GM23338 (cell line): ENCODE measurements around the gene MED20. TPM values are rescaled to one million over a fixed set of nuclear protein-coding genes. Genes with fewer than 3 reads are reported as not detected.

Source experiments
- ATAC-seq: fragments of 200-7000 bp; cut with Tn5 transposase; 3 replicates; pipeline ENCODE4 v1.9.1; 2020
- DNase-seq: peaks from one replicate; pipeline ENCODE4 v3.0.0-alpha.2; 2015; ENCODE audit warnings: low spot score
- H2AFZ ChIP-seq: fragments of 200-600 bp; sonication (generic); 2 replicates; pipeline ENCODE4 v1.8.0; 2016; ENCODE audit warnings: antibody characterized with exemption, mild to moderate bottlenecking, moderate library complexity
- H3F3A ChIP-seq: fragments of 200-600 bp; sonication (generic); replicated peaks from 2 replicates; pipeline ENCODE4 v1.8.0; 2017; ENCODE audit warnings: antibody characterized with exemption, mixed run types, low read depth
- H3K27ac ChIP-seq: fragments of 200-600 bp; sonication (generic); 2 replicates; pipeline ENCODE4 v1.6.1; 2016; ENCODE audit warnings: low read depth
- H3K27me3 ChIP-seq: fragments of 200-600 bp; sonication (generic); 2 replicates; pipeline ENCODE4 v1.8.0; 2016; ENCODE audit warnings: mild to moderate bottlenecking, mixed run types, moderate library complexity; ENCODE audit not compliant: insufficient read depth
- H3K36me3 ChIP-seq: fragments of 200-600 bp; sonication (generic); 2 replicates; pipeline ENCODE4 v1.8.0; 2016; ENCODE audit warnings: mild to moderate bottlenecking; ENCODE audit not compliant: insufficient read depth
- H3K4me1 ChIP-seq: fragments of 200-600 bp; sonication (generic); 2 replicates; pipeline ENCODE4 v1.8.0; 2016; ENCODE audit warnings: mild to moderate bottlenecking, moderate library complexity; ENCODE audit not compliant: insufficient read depth
- H3K4me2 ChIP-seq: fragments of 200-600 bp; sonication (generic); 2 replicates; pipeline ENCODE4 v1.7.1; 2017; ENCODE audit warnings: mixed run types
- H3K4me3 ChIP-seq: fragments of 200-600 bp; sonication (generic); 2 replicates; pipeline ENCODE4 v1.6.1; 2016; ENCODE audit warnings: mixed run types
- H3K79me2 ChIP-seq: fragments of 200-600 bp; sonication (generic); replicated peaks from 2 replicates; pipeline ENCODE4 v1.8.0; 2017; ENCODE audit warnings: mild to moderate bottlenecking; ENCODE audit not compliant: insufficient read depth
- H3K9me2 ChIP-seq: fragments of 200-600 bp; sonication (generic); 2 replicates; pipeline ENCODE4 v1.8.0; 2017; ENCODE audit not compliant: insufficient read depth
- H4K20me1 ChIP-seq: fragments of 200-600 bp; sonication (generic); replicated peaks from 2 replicates; pipeline ENCODE4 v1.8.0; 2017; ENCODE audit warnings: mild to moderate bottlenecking; ENCODE audit not compliant: insufficient read depth
- H3K27ac Mint-ChIP-seq: 2 replicates; pipeline ENCODE4 v1.8.0; 2020; ENCODE audit warnings: inconsistent platforms, mild to moderate bottlenecking, moderate library complexity, mixed read lengths
- H3K27me3 Mint-ChIP-seq: 3 replicates; pipeline ENCODE4 v1.8.0; 2022; ENCODE audit warnings: low read depth, mild to moderate bottlenecking, moderate library complexity, mixed read lengths, inconsistent platforms; ENCODE audit not compliant: insufficient read depth, poor library complexity
- H3K36me3 Mint-ChIP-seq: 3 replicates; pipeline ENCODE4 v1.8.0; 2021; ENCODE audit warnings: low read depth, mild to moderate bottlenecking, inconsistent platforms, moderate library complexity, mixed read lengths
- H3K4me1 Mint-ChIP-seq: 3 replicates; pipeline ENCODE4 v1.8.0; 2020; ENCODE audit warnings: mild to moderate bottlenecking, inconsistent platforms, mixed read lengths
- H3K4me3 Mint-ChIP-seq: 3 replicates; pipeline ENCODE4 v1.8.0; 2021; ENCODE audit warnings: moderate library complexity, mild to moderate bottlenecking, inconsistent platforms, mixed read lengths
- H3K9me3 Mint-ChIP-seq: 3 replicates; pipeline ENCODE4 v1.8.0; 2020; ENCODE audit warnings: moderate library complexity, mild to moderate bottlenecking, inconsistent platforms, mixed read lengths
- ETS1 ChIP-seq: IDR thresholded peaks from 2 replicates; pipeline ENCODE4 v1.6.1; 2016; ENCODE audit warnings: antibody characterized with exemption
- EZH2 ChIP-seq: fragments of 200-600 bp; sonication (generic); IDR thresholded peaks from one replicate; pipeline ENCODE4 v1.8.0; 2017; ENCODE audit warnings: antibody characterized with exemption, mild to moderate bottlenecking, low read depth; ENCODE audit not compliant: unreplicated experiment
- EZH2phosphoT487 ChIP-seq: fragments of 200-600 bp; sonication (generic); IDR thresholded peaks from one replicate; pipeline ENCODE4 v1.8.1; 2018; ENCODE audit warnings: antibody characterized with exemption; ENCODE audit not compliant: unreplicated experiment
- JUNB ChIP-seq: IDR thresholded peaks from one replicate; pipeline ENCODE4 v1.6.1; 2016; ENCODE audit warnings: antibody characterized with exemption; ENCODE audit not compliant: unreplicated experiment
- NANOG ChIP-seq: IDR thresholded peaks from 2 replicates; pipeline ENCODE4 v1.6.1; 2016; ENCODE audit warnings: antibody characterized with exemption, borderline replicate concordance
- POLR2AphosphoS5 ChIP-seq: IDR thresholded peaks from 2 replicates; pipeline ENCODE4 v1.6.1; 2016; ENCODE audit warnings: antibody characterized with exemption, low read depth
- STAT1 ChIP-seq: IDR thresholded peaks from one replicate; pipeline ENCODE4 v1.6.1; 2016; ENCODE audit warnings: antibody characterized with exemption; ENCODE audit not compliant: unreplicated experiment
- ZNF114 ChIP-seq: fragments of 250-450 bp; sonication (Bioruptor Pico); IDR thresholded peaks from 2 replicates; pipeline ENCODE4 v1.5.0; 2020; ENCODE audit warnings: mild to moderate bottlenecking, moderate library complexity
- polyA plus RNA-seq: library from polyadenylated mRNA; unstranded; fragments of >200 nt; fragmentation: Nextera tagmentation; extraction: Ambion mirVana; gene quantifications from 2 replicates; pipeline ENCODE4 v1.2.1, GENCODE V29; 2016
- total RNA-seq: library from RNA; depleted of rRNA; stranded (reverse); fragments of >200 nt; shearing (Covaris generic); gene quantifications from 2 replicates; pipeline ENCODE4 v1.2.3, GENCODE V29; 2014
- TF ChIP-seq, protein P1 (sequence below), 2 experiments: fragments of 200-600 bp in 1 of 2; sonication (generic) in 1 of 2; conservative IDR thresholded peaks; 2 replicates each; pipeline versions ENCODE4 v1.5.1 to v1.6.1; 2016 to 2017; ENCODE audit warnings: antibody characterized with exemption in 2 of 2, low read depth in 2 of 2, mild to moderate bottlenecking in 2 of 2, moderate library complexity in 1 of 2
- TF ChIP-seq, protein P2 (sequence below): fragments of 250-450 bp; sonication (Bioruptor Pico); IDR thresholded peaks from 2 replicates; pipeline ENCODE4 v1.5.0; 2020; ENCODE audit warnings: mild to moderate bottlenecking, moderate library complexity

MED20 gene
- total and polyA plus RNA-seq, 2 experiments from 2014 or later: 20.1 to 39.3 TPM

DNA sequence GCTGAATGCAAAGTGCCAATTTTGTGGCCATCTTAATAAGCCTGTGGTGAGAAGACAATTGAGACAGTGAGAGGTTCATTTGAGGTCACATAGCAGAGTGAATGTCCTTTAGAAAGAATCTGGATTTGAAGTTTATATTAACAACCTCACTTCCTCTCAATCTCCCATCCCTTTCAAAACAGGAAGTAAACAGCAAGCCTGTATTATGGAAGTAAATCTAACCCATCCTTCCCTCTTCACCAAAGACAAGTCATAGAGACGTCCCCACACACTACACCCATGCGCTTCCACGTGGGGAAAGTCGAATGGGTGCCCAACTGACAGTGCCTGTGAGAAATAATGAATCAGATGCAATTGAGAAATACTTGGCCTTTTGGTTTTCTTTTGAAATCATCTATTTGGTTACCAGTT, 49.5 kb upstream of the MED20 start:
- no peaks in the 10 kb centered on the region for H3K36me3 Mint-ChIP-seq
- no peak overlapping the region for H3K4me3 ChIP-seq
- no peak overlapping the region for H3K4me3 Mint-ChIP-seq
- no peaks in the 10 kb centered on the region for H3K9me2 ChIP-seq
- H3K9me3 Mint-ChIP-seq: no peaks in the 10 kb centered on the region
- H3K4me1 ChIP-seq: peaks cover 16% of the 10 kb centered on the region
- no peak overlapping the region for H3K27ac ChIP-seq
- H4K20me1 ChIP-seq: no peaks in the 10 kb centered on the region
- no peak overlapping the region; the same call in 1 of the 2 replicates for H3K27ac Mint-ChIP-seq
- peak overlapping the region; percentile 15; the same call in 1 of the 2 replicates for H2AFZ ChIP-seq
- no peaks in the 10 kb centered on the region for H3K27me3 ChIP-seq
- H3K79me2 ChIP-seq: no peaks in the 10 kb centered on the region
- H3K4me2 ChIP-seq: no peak overlapping the region
- H3K4me1 Mint-ChIP-seq: peaks cover 24% of the 10 kb centered on the region
- peaks cover 13% of the 10 kb centered on the region for H3K27me3 Mint-ChIP-seq
- no peaks in the 10 kb centered on the region for H3K36me3 ChIP-seq
- no peaks in the 10 kb centered on the region for H3F3A ChIP-seq
- DNase-seq: no peak
- TF ChIP-seq JUNB (no peak), EZH2phosphoT487 (no peak), ETS1 (no peak), POLR2AphosphoS5 (no peak), ZNF114 (CRISPR knock-in tag) (no peak)
- no peak for ATAC-seq

DNA sequence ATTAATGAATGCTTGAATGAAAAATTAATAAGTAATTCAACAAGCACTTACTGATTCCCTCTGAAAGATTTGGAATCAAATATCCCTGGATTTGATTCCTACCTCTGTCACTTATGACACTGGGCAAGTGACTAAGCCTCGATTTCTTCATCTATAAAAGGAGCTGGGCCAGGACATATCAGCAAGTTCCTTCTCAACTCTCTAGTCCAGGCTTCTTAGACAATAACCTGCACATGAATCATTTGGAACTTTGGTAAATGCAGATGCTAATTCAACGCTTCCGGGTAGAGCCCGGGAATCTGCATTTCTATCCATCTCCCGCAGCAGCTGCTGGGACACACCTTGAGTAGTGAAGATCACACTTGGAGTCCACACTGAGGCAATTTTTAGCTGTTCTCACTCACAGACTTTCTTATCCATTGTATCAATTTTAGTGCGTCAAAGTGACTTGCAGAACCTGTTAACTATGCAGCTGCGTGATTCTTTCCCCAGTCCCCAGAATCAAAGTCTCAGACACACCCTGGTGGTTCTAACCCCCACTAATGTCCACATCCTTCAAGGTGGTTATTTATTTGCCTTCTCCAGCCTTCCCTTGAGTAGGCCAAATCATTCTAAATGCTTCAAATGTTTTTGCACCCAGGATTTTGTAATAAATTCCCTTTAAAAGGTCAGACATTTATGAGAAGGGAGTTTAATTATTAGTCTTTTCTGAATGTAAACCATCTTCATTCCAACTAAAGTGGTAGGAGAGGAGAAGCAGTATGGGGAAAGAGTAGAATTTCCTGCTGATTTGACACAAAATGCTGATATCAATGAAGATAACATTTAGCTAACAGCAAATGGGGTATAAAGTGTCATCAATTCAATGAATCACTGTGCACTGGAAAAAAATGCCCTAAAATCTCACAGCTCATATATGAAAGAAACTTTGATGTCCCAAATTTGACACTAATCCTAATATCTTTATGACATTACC, 46.7 kb upstream of the MED20 start:
- Histone ChIP-seq H3F3A (0 out of 2 replicates have a peak, but pooled peaks cover 2% of the 10 kb centered on the region), H3K27ac (peak overlapping the region; percentile 77), H3K4me2 (peak overlapping the region; percentile 44), H3K27me3 (no peaks in the 10 kb centered on the region), H3K4me1 (peaks cover 27% of the 10 kb centered on the region), H3K36me3 (no peaks in the 10 kb centered on the region), H3K4me3 (no peak overlapping the region), H3K79me2 (no peaks in the 10 kb centered on the region), H4K20me1 (no peaks in the 10 kb centered on the region), H2AFZ (peak overlapping the region; percentile 6; the same call in 1 of the 2 replicates), H3K9me2 (no peaks in the 10 kb centered on the region)
- H3K27me3 Mint-ChIP-seq: peaks cover 9% of the 10 kb centered on the region
- no peaks in the 10 kb centered on the region for H3K36me3 Mint-ChIP-seq
- DNase-seq (peak; percentile 38), ATAC-seq (no peak)
- peak overlapping the region; percentile 94 for H3K27ac Mint-ChIP-seq
- TF ChIP-seq EZH2 (no peak), EZH2phosphoT487 (no peak), STAT1 (no peak), POLR2AphosphoS5 (no peak), JUNB (no peak), NANOG (no peak), ZNF114 (CRISPR knock-in tag) (no peak)
- TF ChIP-seq, protein P1, sequence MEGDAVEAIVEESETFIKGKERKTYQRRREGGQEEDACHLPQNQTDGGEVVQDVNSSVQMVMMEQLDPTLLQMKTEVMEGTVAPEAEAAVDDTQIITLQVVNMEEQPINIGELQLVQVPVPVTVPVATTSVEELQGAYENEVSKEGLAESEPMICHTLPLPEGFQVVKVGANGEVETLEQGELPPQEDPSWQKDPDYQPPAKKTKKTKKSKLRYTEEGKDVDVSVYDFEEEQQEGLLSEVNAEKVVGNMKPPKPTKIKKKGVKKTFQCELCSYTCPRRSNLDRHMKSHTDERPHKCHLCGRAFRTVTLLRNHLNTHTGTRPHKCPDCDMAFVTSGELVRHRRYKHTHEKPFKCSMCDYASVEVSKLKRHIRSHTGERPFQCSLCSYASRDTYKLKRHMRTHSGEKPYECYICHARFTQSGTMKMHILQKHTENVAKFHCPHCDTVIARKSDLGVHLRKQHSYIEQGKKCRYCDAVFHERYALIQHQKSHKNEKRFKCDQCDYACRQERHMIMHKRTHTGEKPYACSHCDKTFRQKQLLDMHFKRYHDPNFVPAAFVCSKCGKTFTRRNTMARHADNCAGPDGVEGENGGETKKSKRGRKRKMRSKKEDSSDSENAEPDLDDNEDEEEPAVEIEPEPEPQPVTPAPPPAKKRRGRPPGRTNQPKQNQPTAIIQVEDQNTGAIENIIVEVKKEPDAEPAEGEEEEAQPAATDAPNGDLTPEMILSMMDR (conservative IDR thresholded peaks at IDR 0.05; ENCODE audit: low read depth in 2 of 2): no peak
- TF ChIP-seq, protein P2, sequence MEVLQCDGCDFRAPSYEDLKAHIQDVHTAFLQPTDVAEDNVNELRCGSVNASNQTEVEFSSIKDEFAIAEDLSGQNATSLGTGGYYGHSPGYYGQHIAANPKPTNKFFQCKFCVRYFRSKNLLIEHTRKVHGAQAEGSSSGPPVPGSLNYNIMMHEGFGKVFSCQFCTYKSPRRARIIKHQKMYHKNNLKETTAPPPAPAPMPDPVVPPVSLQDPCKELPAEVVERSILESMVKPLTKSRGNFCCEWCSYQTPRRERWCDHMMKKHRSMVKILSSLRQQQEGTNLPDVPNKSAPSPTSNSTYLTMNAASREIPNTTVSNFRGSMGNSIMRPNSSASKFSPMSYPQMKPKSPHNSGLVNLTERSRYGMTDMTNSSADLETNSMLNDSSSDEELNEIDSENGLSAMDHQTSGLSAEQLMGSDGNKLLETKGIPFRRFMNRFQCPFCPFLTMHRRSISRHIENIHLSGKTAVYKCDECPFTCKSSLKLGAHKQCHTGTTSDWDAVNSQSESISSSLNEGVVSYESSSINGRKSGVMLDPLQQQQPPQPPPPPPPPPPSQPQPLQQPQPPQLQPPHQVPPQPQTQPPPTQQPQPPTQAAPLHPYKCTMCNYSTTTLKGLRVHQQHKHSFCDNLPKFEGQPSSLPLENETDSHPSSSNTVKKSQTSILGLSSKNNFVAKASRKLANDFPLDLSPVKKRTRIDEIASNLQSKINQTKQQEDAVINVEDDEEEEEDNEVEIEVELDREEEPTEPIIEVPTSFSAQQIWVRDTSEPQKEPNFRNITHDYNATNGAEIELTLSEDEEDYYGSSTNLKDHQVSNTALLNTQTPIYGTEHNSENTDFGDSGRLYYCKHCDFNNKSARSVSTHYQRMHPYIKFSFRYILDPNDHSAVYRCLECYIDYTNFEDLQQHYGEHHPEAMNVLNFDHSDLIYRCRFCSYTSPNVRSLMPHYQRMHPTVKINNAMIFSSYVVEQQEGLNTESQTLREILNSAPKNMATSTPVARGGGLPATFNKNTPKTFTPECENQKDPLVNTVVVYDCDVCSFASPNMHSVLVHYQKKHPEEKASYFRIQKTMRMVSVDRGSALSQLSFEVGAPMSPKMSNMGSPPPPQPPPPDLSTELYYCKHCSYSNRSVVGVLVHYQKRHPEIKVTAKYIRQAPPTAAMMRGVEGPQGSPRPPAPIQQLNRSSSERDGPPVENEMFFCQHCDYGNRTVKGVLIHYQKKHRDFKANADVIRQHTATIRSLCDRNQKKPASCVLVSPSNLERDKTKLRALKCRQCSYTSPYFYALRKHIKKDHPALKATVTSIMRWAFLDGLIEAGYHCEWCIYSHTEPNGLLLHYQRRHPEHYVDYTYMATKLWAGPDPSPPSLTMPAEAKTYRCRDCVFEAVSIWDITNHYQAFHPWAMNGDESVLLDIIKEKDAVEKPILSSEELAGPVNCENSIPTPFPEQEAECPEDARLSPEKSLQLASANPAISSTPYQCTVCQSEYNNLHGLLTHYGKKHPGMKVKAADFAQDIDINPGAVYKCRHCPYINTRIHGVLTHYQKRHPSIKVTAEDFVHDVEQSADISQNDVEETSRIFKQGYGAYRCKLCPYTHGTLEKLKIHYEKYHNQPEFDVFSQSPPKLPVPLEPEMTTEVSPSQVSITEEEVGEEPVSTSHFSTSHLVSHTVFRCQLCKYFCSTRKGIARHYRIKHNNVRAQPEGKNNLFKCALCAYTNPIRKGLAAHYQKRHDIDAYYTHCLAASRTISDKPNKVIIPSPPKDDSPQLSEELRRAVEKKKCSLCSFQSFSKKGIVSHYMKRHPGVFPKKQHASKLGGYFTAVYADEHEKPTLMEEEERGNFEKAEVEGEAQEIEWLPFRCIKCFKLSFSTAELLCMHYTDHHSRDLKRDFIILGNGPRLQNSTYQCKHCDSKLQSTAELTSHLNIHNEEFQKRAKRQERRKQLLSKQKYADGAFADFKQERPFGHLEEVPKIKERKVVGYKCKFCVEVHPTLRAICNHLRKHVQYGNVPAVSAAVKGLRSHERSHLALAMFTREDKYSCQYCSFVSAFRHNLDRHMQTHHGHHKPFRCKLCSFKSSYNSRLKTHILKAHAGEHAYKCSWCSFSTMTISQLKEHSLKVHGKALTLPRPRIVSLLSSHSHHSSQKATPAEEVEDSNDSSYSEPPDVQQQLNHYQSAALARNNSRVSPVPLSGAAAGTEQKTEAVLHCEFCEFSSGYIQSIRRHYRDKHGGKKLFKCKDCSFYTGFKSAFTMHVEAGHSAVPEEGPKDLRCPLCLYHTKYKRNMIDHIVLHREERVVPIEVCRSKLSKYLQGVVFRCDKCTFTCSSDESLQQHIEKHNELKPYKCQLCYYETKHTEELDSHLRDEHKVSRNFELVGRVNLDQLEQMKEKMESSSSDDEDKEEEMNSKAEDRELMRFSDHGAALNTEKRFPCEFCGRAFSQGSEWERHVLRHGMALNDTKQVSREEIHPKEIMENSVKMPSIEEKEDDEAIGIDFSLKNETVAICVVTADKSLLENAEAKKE: no peak
- no peak overlapping the region for H3K4me3 Mint-ChIP-seq
- H3K9me3 Mint-ChIP-seq: no peaks in the 10 kb centered on the region; the same call in 2 of the 3 replicates
- peaks cover 42% of the 10 kb centered on the region for H3K4me1 Mint-ChIP-seq
